GM12864 (cell line): Measurements from ENCODE around the gene ULK1.

Experiments
- DNase-seq: peaks from one replicate; pipeline ENCODE4 v3.0.0-alpha.2; 2011; ENCODE audit warnings: low read depth
- H3K4me3 ChIP-seq: 2 replicates; pipeline ENCODE4 v1.5.1; 2011; ENCODE audit warnings: mild to moderate bottlenecking, low read depth, low read length, control low read depth
- TF ChIP-seq, protein P1 (sequence below): IDR thresholded peaks from 2 replicates; pipeline ENCODE4 v1.5.1; 2011; ENCODE audit warnings: low read depth, mild to moderate bottlenecking, moderate library complexity, low read length, control low read depth, inconsistent platforms; ENCODE audit errors: missing control alignments

Gene ULK1

DNA sequence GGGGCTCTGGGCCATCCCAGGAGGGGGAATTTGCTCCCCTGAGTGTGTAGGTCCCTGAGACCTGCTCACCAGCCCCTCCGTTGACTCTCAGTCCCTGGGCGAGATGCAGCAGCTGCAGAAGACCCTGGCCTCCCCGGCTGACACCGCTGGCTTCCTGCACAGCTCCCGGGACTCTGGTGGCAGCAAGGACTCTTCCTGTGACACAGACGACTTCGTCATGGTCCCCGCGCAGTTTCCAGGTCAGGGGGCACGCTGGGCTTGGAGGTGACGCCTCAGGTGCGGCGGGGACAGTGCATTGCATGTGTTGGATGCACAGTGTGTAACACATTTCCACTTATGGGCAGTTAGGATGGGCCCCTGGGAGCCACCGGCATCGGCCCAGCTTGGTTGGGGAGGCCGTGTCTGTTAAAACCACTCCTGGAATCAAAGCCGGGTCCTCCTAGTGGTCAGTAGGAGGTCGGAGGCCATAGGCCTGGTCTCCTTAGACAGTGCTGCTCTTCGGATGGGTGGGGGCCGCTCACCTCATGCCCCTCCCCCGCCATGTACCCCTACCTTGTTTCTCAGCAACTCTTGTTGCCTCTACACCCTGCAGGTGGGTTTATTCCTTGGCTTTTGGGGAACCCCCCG is 17.5 kb downstream of the ULK1 start:
- H3K4me3 ChIP-seq: no peak overlapping the region
- DNase-seq: no peak
- TF ChIP-seq, protein P1, sequence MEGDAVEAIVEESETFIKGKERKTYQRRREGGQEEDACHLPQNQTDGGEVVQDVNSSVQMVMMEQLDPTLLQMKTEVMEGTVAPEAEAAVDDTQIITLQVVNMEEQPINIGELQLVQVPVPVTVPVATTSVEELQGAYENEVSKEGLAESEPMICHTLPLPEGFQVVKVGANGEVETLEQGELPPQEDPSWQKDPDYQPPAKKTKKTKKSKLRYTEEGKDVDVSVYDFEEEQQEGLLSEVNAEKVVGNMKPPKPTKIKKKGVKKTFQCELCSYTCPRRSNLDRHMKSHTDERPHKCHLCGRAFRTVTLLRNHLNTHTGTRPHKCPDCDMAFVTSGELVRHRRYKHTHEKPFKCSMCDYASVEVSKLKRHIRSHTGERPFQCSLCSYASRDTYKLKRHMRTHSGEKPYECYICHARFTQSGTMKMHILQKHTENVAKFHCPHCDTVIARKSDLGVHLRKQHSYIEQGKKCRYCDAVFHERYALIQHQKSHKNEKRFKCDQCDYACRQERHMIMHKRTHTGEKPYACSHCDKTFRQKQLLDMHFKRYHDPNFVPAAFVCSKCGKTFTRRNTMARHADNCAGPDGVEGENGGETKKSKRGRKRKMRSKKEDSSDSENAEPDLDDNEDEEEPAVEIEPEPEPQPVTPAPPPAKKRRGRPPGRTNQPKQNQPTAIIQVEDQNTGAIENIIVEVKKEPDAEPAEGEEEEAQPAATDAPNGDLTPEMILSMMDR: no peak

GRCh38 chr12:131912518-131913274 is 18.3 kb downstream of the ULK1 start:
- H3K4me3 ChIP-seq: no peak overlapping the region
- TF ChIP-seq, protein P1: no peak
- DNase-seq: no peak

- H3K4me3 ChIP-seq: no peak overlapping the region
- TF ChIP-seq, protein P1: no peak
- no peak for DNase-seq
Observed at GRCh38 chr12:131913666-131914065, 19.2 kb downstream of the ULK1 start.

GRCh38 chr12:131914179-131914702 is 19.8 kb downstream of the ULK1 start:
- TF ChIP-seq, protein P1: no peak
- no peak for DNase-seq
- no peak overlapping the region for H3K4me3 ChIP-seq

DNA sequence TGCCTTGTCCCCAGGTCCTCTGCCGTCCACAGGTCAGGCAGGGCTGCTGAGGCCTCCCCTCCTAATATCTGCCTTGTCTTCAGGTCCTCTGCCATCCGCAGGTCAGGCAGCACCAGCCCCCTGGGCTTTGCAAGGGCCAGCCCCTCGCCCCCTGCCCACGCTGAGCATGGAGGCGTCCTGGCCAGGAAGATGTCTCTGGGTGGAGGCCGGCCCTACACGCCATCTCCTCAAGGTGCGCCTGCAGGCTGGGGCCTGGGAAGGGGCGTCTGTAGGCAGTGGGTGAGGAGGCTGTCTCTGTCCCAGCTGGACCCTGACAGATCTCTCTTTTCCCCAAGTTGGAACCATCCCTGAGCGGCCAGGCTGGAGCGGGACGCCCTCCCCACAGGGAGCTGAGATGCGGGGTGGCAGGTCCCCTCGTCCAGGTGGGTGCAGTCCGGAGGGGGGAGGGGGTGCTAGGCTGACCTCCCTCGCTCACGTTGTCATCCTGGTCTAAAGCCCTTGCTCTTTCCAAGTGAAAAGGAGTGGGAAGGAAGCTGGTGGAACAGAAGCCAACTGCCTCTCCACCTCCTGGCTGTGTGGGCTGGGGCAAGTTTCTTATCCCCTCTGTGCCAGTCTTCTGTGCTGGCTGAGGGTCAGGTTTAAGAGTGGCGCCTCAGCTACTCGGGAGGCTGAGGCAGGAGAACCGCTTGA is 20.7 kb downstream of the ULK1 start:
- no peak overlapping the region for H3K4me3 ChIP-seq
- DNase-seq: no peak
- TF ChIP-seq, protein P1: no peak

DNA sequence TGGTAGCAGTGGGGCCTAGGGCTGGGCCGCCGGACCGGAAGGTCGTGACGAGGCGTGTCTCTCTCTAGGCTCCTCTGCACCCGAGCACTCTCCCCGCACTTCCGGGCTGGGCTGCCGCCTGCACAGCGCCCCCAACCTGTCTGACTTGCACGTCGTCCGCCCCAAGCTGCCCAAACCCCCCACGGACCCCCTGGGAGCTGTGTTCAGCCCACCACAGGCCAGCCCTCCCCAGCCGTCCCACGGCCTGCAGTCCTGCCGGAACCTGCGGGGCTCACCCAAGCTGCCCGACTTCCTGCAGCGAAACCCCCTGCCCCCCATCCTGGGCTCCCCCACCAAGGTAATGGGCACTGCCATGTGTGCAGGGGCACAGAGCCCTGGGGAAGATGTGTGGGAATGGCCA is 21.4 kb downstream of the ULK1 start:
- no peak overlapping the region for H3K4me3 ChIP-seq
- DNase-seq: no peak
- TF ChIP-seq, protein P1: no peak
